Bronchial epithelial cell (primary cell): ENCODE measurements around the gene IL2RA. TPM values are rescaled to one million over a fixed set of nuclear protein-coding genes. Genes with fewer than 3 reads are reported as not detected.

Experiments used
- DNase-seq: peaks from one replicate; pipeline ENCODE4 v3.0.0-alpha.2; 2010; ENCODE audit warnings: low read depth
- FAIRE-seq: peaks from 2 replicates; lab custom pipeline; 2011; peaks lifted over from hg19 to GRCh38; lab: Jason Lieb, UNC
- H3K27me3 ChIP-seq: 2 replicates; pipeline ENCODE4 v1.5.1; 2011; ENCODE audit warnings: low read length; ENCODE audit not compliant: control insufficient read depth, insufficient read depth
- H3K36me3 ChIP-seq: 2 replicates; pipeline ENCODE4 v1.5.1; 2011; ENCODE audit warnings: low read length; ENCODE audit not compliant: control insufficient read depth, insufficient read depth
- H3K4me3 ChIP-seq: 2 replicates; pipeline ENCODE4 v1.5.1; 2011; ENCODE audit warnings: mild to moderate bottlenecking, low read depth, low read length, control low read depth
- CTCF ChIP-seq: IDR thresholded peaks from 2 replicates; pipeline ENCODE4 v1.5.1; 2011; ENCODE audit warnings: mild to moderate bottlenecking, moderate library complexity, low read length, control low read depth, inconsistent platforms; ENCODE audit not compliant: insufficient read depth, severe bottlenecking
- total RNA-seq: library from RNA; depleted of rRNA; stranded (reverse); fragments of >200 nt; gene quantifications from 2 replicates; pipeline ENCODE4 v1.2.1, GENCODE V29; 2014

The IL2RA gene
- total RNA-seq, 1 donor from 2014 or later = not detected

GRCh38 chr10:6052247-6053221 lies 9.6 kb downstream of the IL2RA start:
- H3K27me3 ChIP-seq = peaks cover 2% of the 10 kb centered on the region
- DNase-seq (peak; percentile 10), FAIRE-seq (peak; percentile 60)
- H3K36me3 ChIP-seq = no peaks in the 10 kb centered on the region
- H3K4me3 ChIP-seq = no peak overlapping the region
- TF ChIP-seq CTCF = no peak

DNA sequence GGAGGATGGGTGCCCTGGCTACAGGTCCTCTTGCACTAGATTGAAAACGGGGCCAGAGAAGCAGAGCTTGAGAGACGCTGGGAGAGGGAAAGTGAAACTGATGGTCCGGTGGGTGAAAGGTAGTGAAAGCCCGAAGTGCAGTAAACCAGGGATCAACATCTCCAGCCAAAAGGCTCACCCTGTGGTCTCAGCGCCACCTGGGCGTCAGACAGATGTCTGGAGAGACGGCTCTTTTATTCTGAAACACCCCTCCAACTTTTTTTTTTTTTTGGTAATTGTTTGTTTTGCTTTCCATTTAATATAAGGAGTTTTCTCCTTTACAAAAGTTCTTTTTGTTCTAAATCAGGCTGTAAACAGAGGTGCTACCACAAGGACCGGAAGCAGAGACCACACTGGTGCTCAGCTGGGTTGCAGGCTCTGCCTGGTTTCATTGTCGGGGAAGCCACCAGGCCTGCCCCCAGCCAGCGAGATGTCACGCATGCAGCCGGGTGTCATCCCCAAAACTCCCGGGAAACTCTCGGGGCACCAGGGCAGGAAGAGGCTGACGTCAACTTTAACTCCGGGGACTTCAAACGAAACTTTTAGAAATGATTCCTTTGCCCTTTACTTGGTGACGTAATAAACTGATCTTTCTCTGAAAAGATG lies 11.2 kb downstream of the IL2RA start:
- Histone ChIP-seq H3K36me3 (no peaks in the 10 kb centered on the region), H3K27me3 (peaks cover 2% of the 10 kb centered on the region), H3K4me3 (peak overlapping the region; percentile 12)
- TF ChIP-seq CTCF = peak; percentile 17
- DNase-seq = peak; percentile 10
- FAIRE-seq = no peak

DNA sequence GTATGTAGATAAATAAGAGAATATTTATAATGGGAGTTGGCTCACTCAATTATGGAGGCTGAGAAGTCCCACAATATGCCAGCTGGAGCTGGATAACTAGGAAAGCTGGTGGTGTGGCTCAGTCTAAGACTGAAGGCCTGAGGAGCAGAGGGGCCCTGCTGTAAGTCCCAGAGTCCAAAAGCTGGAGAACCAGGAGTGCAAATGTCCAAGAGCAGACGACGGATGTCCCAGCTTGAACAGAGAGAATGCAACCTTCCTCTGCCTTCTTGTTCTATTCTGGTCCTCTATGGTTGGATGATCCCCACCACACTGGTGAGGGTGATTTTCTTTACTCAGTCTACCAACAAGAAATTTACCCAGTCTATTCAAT lies 13.2 kb downstream of the IL2RA start:
- FAIRE-seq = no peak
- no peak for TF ChIP-seq CTCF
- peaks cover 4% of the 10 kb centered on the region for H3K27me3 ChIP-seq
- no peaks in the 10 kb centered on the region for H3K36me3 ChIP-seq
- no peak overlapping the region for H3K4me3 ChIP-seq
- no peak for DNase-seq

- no peak overlapping the region for H3K4me3 ChIP-seq
- DNase-seq (no peak), FAIRE-seq (no peak)
- H3K36me3 ChIP-seq = no peaks in the 10 kb centered on the region
- H3K27me3 ChIP-seq = peaks cover 4% of the 10 kb centered on the region
- TF ChIP-seq CTCF = no peak
Observed at GRCh38 chr10:6048281-6049030, 13.7 kb downstream of the IL2RA start.

DNA sequence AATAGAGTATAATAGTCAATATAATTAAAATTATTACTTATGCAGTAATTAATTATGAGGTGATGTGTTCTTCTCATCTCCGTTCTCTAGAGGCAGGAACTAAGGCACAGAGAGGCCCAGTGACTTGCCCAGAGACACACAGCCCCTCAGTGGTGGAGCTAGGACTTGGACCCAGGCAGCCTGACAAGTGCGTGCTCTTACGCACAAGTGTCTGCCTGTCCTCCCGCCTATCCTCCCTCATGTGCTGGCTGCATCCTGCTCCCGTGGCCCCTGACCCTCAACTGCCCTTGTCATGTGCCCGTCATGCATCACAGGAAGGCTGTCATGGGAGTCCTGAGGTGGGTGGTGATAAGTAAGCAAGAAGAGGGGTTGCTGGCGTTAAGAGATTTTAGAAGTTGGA lies 14.3 kb downstream of the IL2RA start:
- H3K36me3 ChIP-seq = no peaks in the 10 kb centered on the region
- DNase-seq (no peak), FAIRE-seq (no peak)
- H3K4me3 ChIP-seq = no peak overlapping the region
- TF ChIP-seq CTCF = no peak
- H3K27me3 ChIP-seq = peaks cover 5% of the 10 kb centered on the region
